GM12878 (cell line): ENCODE data around the gene NHS. TPM values are rescaled to one million over a fixed set of nuclear protein-coding genes. Genes with fewer than 3 reads are reported as not detected.

ENCODE experiments used
- ATAC-seq: fragments of 200-7000 bp; cut with Tn5 transposase; 3 replicates; pipeline ENCODE4 v1.9.1; 2020; ENCODE audit warnings: mild to moderate bottlenecking, moderate library complexity
- BruUV-seq: library from RNA; stranded (reverse); fragments of 400-500 nt; replicated peaks from 2 replicates; lab custom pipeline; 2021; lab: Mats Ljungman, UMichigan
- CTCF ChIA-PET: fragments of 300-600 bp; sonication (Branson Sonifier 250); formaldehyde crosslinking; extraction: SDS; loops from one replicate; lab custom pipeline; 2021; ENCODE audit warnings: inconsistent platforms; lab: Yijun Ruan, JAX
- POLR2A ChIA-PET: fragments of 350-600 bp; formaldehyde crosslinking; extraction: SDS; loops from one replicate; lab custom pipeline; 2021; ENCODE audit warnings: inconsistent platforms; lab: Charles Lee
- RAD21 ChIA-PET: fragments of 300-600 bp; sonication (Branson Sonifier 250); formaldehyde crosslinking; loops from one replicate; lab custom pipeline; 2023; ENCODE audit warnings: antibody characterized with exemption; ENCODE audit not compliant: unreplicated experiment; lab: Charles Lee
- SMC1A ChIA-PET: fragments of 300-600 bp; sonication (Branson Sonifier 250); formaldehyde crosslinking; loops from one replicate; lab custom pipeline; 2023; ENCODE audit not compliant: unreplicated experiment, uncharacterized antibody; lab: Charles Lee
- DNase-seq: peaks from one replicate; pipeline ENCODE4 v3.0.0-alpha.2; 2011; ENCODE audit warnings: low read depth, low spot score
- FAIRE-seq: peaks from 3 replicates; lab custom pipeline; 2011; peaks lifted over from hg19 to GRCh38; lab: Jason Lieb, UNC
- H2AFZ ChIP-seq: 2 replicates; pipeline ENCODE4 v1.6.0; 2011; ENCODE audit warnings: low read depth, low read length, control low read depth; ENCODE audit not compliant: control insufficient read depth
- H3K27ac ChIP-seq: 2 replicates; pipeline ENCODE4 v1.5.1; 2011; ENCODE audit warnings: control low read depth; ENCODE audit not compliant: control insufficient read depth, insufficient read depth
- H3K27me3 ChIP-seq, 2 experiments: replicated peaks in 1 of 2; 2 replicates each; pipeline versions ENCODE4 v1.6.0 to v1.6.1; 2011; ENCODE audit warnings: low read length in 1 of 2; ENCODE audit not compliant: control insufficient read depth in 2 of 2, insufficient read depth in 2 of 2
- H3K36me3 ChIP-seq, 2 experiments: 2 replicates each; pipeline ENCODE4 v1.5.1; 2011; ENCODE audit warnings: low read length in 1 of 2; ENCODE audit not compliant: control insufficient read depth in 2 of 2, insufficient read depth in 2 of 2
- H3K4me1 ChIP-seq: 2 replicates; pipeline ENCODE4 v1.6.1; 2011; ENCODE audit warnings: mild to moderate bottlenecking, low read length, moderate library complexity, mixed read lengths; ENCODE audit not compliant: control insufficient read depth, insufficient read depth
- H3K4me2 ChIP-seq: 2 replicates; pipeline ENCODE4 v1.6.0; 2011; ENCODE audit warnings: control low read depth; ENCODE audit not compliant: control insufficient read depth, insufficient read depth
- H3K4me3 ChIP-seq: fragments of 200-600 bp; sonication (generic); 2 replicates; pipeline ENCODE4 v1.5.1; 2016
- H3K79me2 ChIP-seq: 2 replicates; pipeline ENCODE4 v1.6.0; 2011; ENCODE audit warnings: low read length; ENCODE audit not compliant: control insufficient read depth, insufficient read depth
- H3K9ac ChIP-seq: 2 replicates; pipeline ENCODE4 v1.8.0; 2011; ENCODE audit warnings: low read length, control low read depth, mixed read lengths; ENCODE audit not compliant: control insufficient read depth, insufficient read depth
- H3K9me3 ChIP-seq: replicated peaks from 3 replicates; pipeline ENCODE4 v1.5.1; 2011; ENCODE audit warnings: mild to moderate bottlenecking, low read length; ENCODE audit not compliant: control insufficient read depth, insufficient read depth
- H4K20me1 ChIP-seq: 2 replicates; pipeline ENCODE4 v1.6.0; 2011; ENCODE audit not compliant: control insufficient read depth, insufficient read depth
- CUX1 ChIP-seq: IDR thresholded peaks from 2 replicates; pipeline ENCODE4 v1.6.1; 2012; ENCODE audit warnings: improper control_type of control experiment, low read depth, low read length; ENCODE audit not compliant: insufficient replicate concordance
- ELK1 ChIP-seq: IDR thresholded peaks from 2 replicates; pipeline ENCODE4 v1.6.1; 2012; ENCODE audit warnings: low read depth, low read length, improper control_type of control experiment
- ETV6 ChIP-seq, 2 experiments: fragments of 450-650 bp in 1 of 2; IDR thresholded peaks in 1 of 2; conservative IDR thresholded peaks in 1 of 2; 2 replicates each; pipeline ENCODE4 v1.6.1; 2014; ENCODE audit warnings: antibody characterized with exemption in 1 of 2, borderline replicate concordance in 1 of 2, low read depth in 1 of 2, mild to moderate bottlenecking in 1 of 2, moderate library complexity in 1 of 2
- RELA ChIP-seq: fragments of 450-650 bp; IDR thresholded peaks from 2 replicates; pipeline ENCODE4 v1.8.0; 2014; ENCODE audit warnings: borderline replicate concordance; ENCODE audit not compliant: partially characterized antibody
- SPI1 ChIP-seq: IDR thresholded peaks from 2 replicates; pipeline ENCODE4 v1.6.1; 2011; ENCODE audit warnings: low read depth, mild to moderate bottlenecking, low read length, moderate library complexity, borderline replicate concordance; ENCODE audit not compliant: insufficient read depth
- TAF1 ChIP-seq: IDR thresholded peaks from 2 replicates; pipeline ENCODE4 v1.6.1; 2011; ENCODE audit warnings: mild to moderate bottlenecking, low read depth, low read length, borderline replicate concordance
- USF2 ChIP-seq: IDR thresholded peaks from 2 replicates; pipeline ENCODE4 v1.6.1; 2011; ENCODE audit warnings: low read depth, low read length, improper control_type of control experiment, borderline replicate concordance
- WGBS: methylation state at CpG from one replicate; pipeline ENCODE4 v1.1.6; 2016; ENCODE audit warnings: low lambda C conversion rate; ENCODE audit not compliant: insufficient replicate concordance, insufficient coverage; ENCODE audit errors: missing lambda C conversion rate; 5-methylcytosine and 5-hydroxymethylcytosine counted together
- in situ Hi-C: fragments of 300-500 bp; cut with MboI; formaldehyde crosslinking; loops from 9 replicates; pipeline ENCODE4 v1.14.3; 2018; ENCODE audit warnings: mixed read lengths
- intact Hi-C: fragments of 100-400 bp; cut with micrococcal nuclease; formaldehyde crosslinking; loops from one replicate; pipeline ENCODE4 v1.14.2; 2022; ENCODE audit not compliant: unreplicated experiment
- polyA plus RNA-seq, 11 experiments: library from polyadenylated mRNA; depleted of rRNA in 4 of 11; unstranded in 6 of 11; stranded (reverse) in 5 of 11; fragments of >200 nt; fragmentation: Nextera tagmentation in 4 of 11; fragmentation: Illumina TruSeq in 1 of 11; extraction: Ambion mirVana in 4 of 11; extraction: Trizol in 1 of 11; gene quantifications; 1 replicate in 1 of 11; 2 replicates in 10 of 11; pipeline versions ENCODE4 v1.2.1 to v1.2.3, GENCODE V29; 2011 to 2016; ENCODE audit warnings: inconsistent platforms in 2 of 11, missing spikeins in 2 of 11, low read depth in 1 of 11
- total RNA-seq, 4 experiments: library from RNA; depleted of rRNA in 3 of 4; stranded (reverse); fragments of >200 nt in 3 of 4; fragmentation: Illumina TruSeq in 1 of 4; extraction: Trizol in 1 of 4; gene quantifications; 2 replicates each; pipeline versions ENCODE4 v1.2.1 to v1.2.3, GENCODE V29; 2013 to 2021
- TF ChIP-seq, protein P1 (sequence below): fragments of 450-650 bp; IDR thresholded peaks from 2 replicates; pipeline ENCODE4 v1.6.1; 2017; ENCODE audit warnings: mild to moderate bottlenecking, moderate library complexity

Gene NHS
- total and polyA plus RNA-seq, 10 of the 15 experiments (the other 5 are each of a cell fraction or from before 2014, with no cell fraction given) = under 0.01 to 0.07 (median 0.03) TPM; not detected in 7

DNA sequence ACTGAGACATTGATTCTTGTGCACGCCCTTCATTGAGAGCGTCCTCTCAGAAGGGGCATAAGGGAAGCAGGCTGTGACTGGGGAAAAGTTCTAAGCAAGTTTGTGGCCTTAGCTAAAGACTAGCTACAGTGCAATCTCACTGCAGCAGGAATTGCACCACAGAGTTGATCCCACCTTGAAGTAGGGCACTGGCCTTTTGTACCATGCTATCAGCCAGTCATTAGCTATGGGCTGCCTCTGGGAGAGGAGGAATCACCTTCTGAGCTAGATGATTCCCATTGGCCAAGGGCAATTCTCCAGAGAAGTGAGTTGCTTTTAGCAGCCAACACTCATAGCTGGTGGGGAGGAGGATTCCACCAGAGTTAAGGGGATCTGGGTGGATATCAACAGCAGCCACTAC lies 219.7 kb downstream of the NHS start:
- intact Hi-C loops (loop anchor here (5.0 kb wide), 1 partner anchor 472 kb away; no protein-coding TSS in a partner anchor), in situ Hi-C loops (loop anchor here (5.0 kb wide), 1 partner anchor 347 kb away; no protein-coding TSS in a partner anchor)
- Histone ChIP-seq H3K27me3 (no peaks in the 10 kb centered on the region), H2AFZ (no peak overlapping the region), H3K9ac (no peak overlapping the region), H3K27ac (no peak overlapping the region), H4K20me1 (no peaks in the 10 kb centered on the region), H3K4me2 (no peak overlapping the region), H3K36me3 (no peaks in the 10 kb centered on the region), H3K4me3 (no peak overlapping the region), H3K79me2 (no peaks in the 10 kb centered on the region), H3K9me3 (no peaks in the 10 kb centered on the region; the same call in 2 of the 3 replicates), H3K4me1 (no peaks in the 10 kb centered on the region)
- 0% methylated on average over 2 of the region's 2 CpGs for WGBS
- ChIA-PET CTCF (interaction anchor here (1.0 kb wide), 1 partner anchor 352 kb away, joined by 3 read pairs; no protein-coding TSS in a partner anchor), SMC1A (no interaction called here), RAD21 (no interaction called here), POLR2A (no interaction called here)
- no TSS peak for BruUV-seq
- ATAC-seq (no peak), FAIRE-seq (no peak), DNase-seq (no peak)
- TF ChIP-seq, protein P1, sequence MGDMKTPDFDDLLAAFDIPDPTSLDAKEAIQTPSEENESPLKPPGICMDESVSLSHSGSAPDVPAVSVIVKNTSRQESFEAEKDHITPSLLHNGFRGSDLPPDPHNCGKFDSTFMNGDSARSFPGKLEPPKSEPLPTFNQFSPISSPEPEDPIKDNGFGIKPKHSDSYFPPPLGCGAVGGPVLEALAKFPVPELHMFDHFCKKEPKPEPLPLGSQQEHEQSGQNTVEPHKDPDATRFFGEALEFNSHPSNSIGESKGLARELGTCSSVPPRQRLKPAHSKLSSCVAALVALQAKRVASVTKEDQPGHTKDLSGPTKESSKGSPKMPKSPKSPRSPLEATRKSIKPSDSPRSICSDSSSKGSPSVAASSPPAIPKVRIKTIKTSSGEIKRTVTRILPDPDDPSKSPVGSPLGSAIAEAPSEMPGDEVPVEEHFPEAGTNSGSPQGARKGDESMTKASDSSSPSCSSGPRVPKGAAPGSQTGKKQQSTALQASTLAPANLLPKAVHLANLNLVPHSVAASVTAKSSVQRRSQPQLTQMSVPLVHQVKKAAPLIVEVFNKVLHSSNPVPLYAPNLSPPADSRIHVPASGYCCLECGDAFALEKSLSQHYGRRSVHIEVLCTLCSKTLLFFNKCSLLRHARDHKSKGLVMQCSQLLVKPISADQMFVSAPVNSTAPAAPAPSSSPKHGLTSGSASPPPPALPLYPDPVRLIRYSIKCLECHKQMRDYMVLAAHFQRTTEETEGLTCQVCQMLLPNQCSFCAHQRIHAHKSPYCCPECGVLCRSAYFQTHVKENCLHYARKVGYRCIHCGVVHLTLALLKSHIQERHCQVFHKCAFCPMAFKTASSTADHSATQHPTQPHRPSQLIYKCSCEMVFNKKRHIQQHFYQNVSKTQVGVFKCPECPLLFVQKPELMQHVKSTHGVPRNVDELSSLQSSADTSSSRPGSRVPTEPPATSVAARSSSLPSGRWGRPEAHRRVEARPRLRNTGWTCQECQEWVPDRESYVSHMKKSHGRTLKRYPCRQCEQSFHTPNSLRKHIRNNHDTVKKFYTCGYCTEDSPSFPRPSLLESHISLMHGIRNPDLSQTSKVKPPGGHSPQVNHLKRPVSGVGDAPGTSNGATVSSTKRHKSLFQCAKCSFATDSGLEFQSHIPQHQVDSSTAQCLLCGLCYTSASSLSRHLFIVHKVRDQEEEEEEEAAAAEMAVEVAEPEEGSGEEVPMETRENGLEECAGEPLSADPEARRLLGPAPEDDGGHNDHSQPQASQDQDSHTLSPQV = no peak
- no peak for TF ChIP-seq CUX1
- TF ChIP-seq SPI1 = no peak
- TF ChIP-seq ETV6 (conservative IDR thresholded peaks at IDR 0.05 in 1 of 2, IDR thresholded peaks at IDR 0.05 in 1 of 2; ENCODE audit: borderline replicate concordance in 1 of 2, low read depth in 1 of 2) = no peak
- TF ChIP-seq TAF1 = no peak
- TF ChIP-seq RELA = no peak
- no peak for TF ChIP-seq USF2
- TF ChIP-seq ELK1 = no peak
